Panc1 (cell line): ENCODE results near the gene SMOC2. TPM values are rescaled to one million over a fixed set of nuclear protein-coding genes. Genes with fewer than 3 reads are reported as not detected.

Experiments used
- ATAC-seq: fragments of 200-7000 bp; cut with Tn5 transposase; 2 replicates; pipeline ENCODE4 v1.9.1; 2020; ENCODE audit warnings: mild to moderate bottlenecking, moderate library complexity
- BruUV-seq: library from RNA; stranded (reverse); fragments of 400-500 nt; replicated peaks from 2 replicates; lab custom pipeline; 2021; lab: Mats Ljungman, UMichigan
- CTCF ChIA-PET: fragments of 300-600 bp; sonication (Branson Sonifier 250); formaldehyde crosslinking; loops from one replicate; lab custom pipeline; 2022; ENCODE audit warnings: antibody characterized with exemption; lab: Charles Lee
- POLR2A ChIA-PET: fragments of 300-600 bp; sonication (Branson Sonifier 250); formaldehyde crosslinking; loops from one replicate; lab custom pipeline; 2022; ENCODE audit warnings: antibody characterized with exemption; lab: Charles Lee
- DNase-seq: peaks from one replicate; pipeline ENCODE4 v3.0.0-alpha.2; 2010; ENCODE audit warnings: low read depth, low spot score
- H3K27ac ChIP-seq: 2 replicates; pipeline ENCODE4 v1.5.1; 2011; ENCODE audit warnings: mild to moderate bottlenecking, low read length, inconsistent platforms
- H3K27me3 ChIP-seq: fragments of 200-500 bp; sonication (Bioruptor generic); 2 replicates; pipeline ENCODE4 v1.6.0; 2014; ENCODE audit warnings: low read length, inconsistent platforms; ENCODE audit not compliant: control insufficient read depth, insufficient read depth
- H3K36me3 ChIP-seq: fragments of 200-500 bp; sonication (Bioruptor generic); 2 replicates; pipeline ENCODE4 v1.5.1; 2014; ENCODE audit warnings: inconsistent platforms, mild to moderate bottlenecking, low read length, moderate library complexity; ENCODE audit not compliant: control insufficient read depth, insufficient read depth
- H3K4me1 ChIP-seq: 2 replicates; pipeline ENCODE4 v1.5.1; 2011; ENCODE audit warnings: inconsistent platforms, mild to moderate bottlenecking, low read length, moderate library complexity; ENCODE audit not compliant: control insufficient read depth, insufficient read depth
- H3K4me3 ChIP-seq, 2 experiments: 2 replicates each; pipeline ENCODE4 v1.5.1; 2011 to 2012; ENCODE audit warnings: low read depth in 2 of 2, low read length in 2 of 2, mild to moderate bottlenecking in 2 of 2, inconsistent platforms in 1 of 2, moderate library complexity in 1 of 2
- H3K9me3 ChIP-seq: fragments of 200-500 bp; sonication (Bioruptor generic); 2 replicates; pipeline ENCODE4 v1.5.1; 2014; ENCODE audit warnings: low read depth, mild to moderate bottlenecking, inconsistent platforms, low read length, moderate library complexity; ENCODE audit not compliant: control insufficient read depth, insufficient read depth
- POLR2AphosphoS5 ChIP-seq: IDR thresholded peaks from 2 replicates; pipeline ENCODE4 v1.6.1; 2012; ENCODE audit warnings: mild to moderate bottlenecking, low read depth, low read length, moderate library complexity
- SIN3A ChIP-seq: IDR thresholded peaks from 2 replicates; pipeline ENCODE4 v1.6.1; 2012; ENCODE audit warnings: low read depth, mild to moderate bottlenecking, low read length, moderate library complexity, borderline replicate concordance; ENCODE audit not compliant: insufficient read depth
- TCF7L2 ChIP-seq: IDR thresholded peaks from 2 replicates; pipeline ENCODE4 v1.6.1; 2011; ENCODE audit warnings: mild to moderate bottlenecking, low read depth, low read length, inconsistent platforms
- in situ Hi-C: cut with HindIII; loops from 2 replicates; pipeline ENCODE4 v1.10.0; 2016; ENCODE audit warnings: low sequenced_read_pairs, low pct_unique_long_range_greater_than_20kb
- intact Hi-C: fragments of 100-400 bp; cut with micrococcal nuclease; formaldehyde crosslinking; loops from one replicate; pipeline ENCODE4 v1.10.0; 2022; ENCODE audit not compliant: unreplicated experiment
- total RNA-seq: library from RNA; stranded (reverse); gene quantifications from one replicate; pipeline ENCODE4 v1.2.1, GENCODE V29; 2021; ENCODE audit not compliant: unreplicated experiment
- TF ChIP-seq, protein P1 (sequence below), 2 experiments: IDR thresholded peaks; 2 replicates each; pipeline ENCODE4 v1.6.1; 2011 to 2012; ENCODE audit warnings: low read depth in 2 of 2, control low read depth in 1 of 2, low read length in 1 of 2, mild to moderate bottlenecking in 1 of 2, moderate library complexity in 1 of 2; ENCODE audit not compliant: insufficient read depth in 1 of 2
- TF ChIP-seq, protein P2 (sequence below): fragments of 450-650 bp; IDR thresholded peaks from 2 replicates; pipeline ENCODE4 v1.5.1; 2017; ENCODE audit warnings: mild to moderate bottlenecking

SMOC2 gene
- total RNA-seq, 1 experiment from 2014 or later, result 0.13 TPM

DNA sequence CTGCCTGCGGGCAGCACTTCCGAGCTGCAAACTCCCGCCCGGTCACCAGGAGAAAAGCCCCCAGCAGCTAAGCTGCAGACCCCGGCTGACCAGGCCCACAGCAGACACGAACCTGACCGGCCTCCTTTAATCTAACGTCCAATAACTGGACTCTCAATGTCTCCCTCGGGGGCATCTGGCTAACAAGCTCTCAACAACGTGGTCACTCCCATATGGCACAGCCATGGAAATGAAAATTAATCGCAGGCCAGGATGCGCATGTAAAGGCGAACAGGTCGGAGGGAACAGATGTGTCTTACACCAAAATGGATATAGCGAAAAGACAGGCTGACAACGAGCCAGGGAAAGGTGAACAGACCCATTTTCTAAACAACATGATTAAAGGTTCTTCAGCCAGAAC lies 44.4 kb upstream of the SMOC2 start:
- ATAC-seq, result no peak

DNA sequence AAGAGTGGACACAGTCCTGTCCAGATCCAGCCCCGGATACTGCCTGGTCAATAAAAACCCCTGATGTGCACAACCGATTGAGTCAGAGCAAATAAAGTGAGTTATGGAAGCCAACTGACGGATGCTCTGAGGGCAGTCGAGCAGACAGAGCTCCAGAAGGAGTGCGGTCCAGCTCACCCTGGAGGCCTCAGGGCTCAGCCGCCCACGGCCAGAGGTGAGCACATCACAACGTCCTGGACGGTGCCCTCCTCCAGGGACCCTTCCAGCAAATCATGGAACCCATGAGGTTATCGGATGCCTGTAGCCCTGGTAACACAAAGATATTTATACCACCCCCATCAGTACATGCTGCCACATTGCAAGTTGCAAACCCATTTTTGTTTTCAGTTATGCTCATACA lies 44.0 kb upstream of the SMOC2 start:
- in situ Hi-C loops (no loop called here), intact Hi-C loops (no loop called here)
- Histone ChIP-seq H3K27me3 (peaks cover 13% of the 10 kb centered on the region; the same call in 1 of the 2 replicates), H3K27ac (no peak overlapping the region), H3K4me3 (no peak overlapping the region), H3K9me3 (no peaks in the 10 kb centered on the region), H3K4me1 (no peaks in the 10 kb centered on the region), H3K36me3 (no peaks in the 10 kb centered on the region)
- BruUV-seq, result no TSS peak
- ChIA-PET POLR2A (interaction anchor here (0.6 kb wide), 1 partner anchor 392 kb away, joined by 4 read pairs; no protein-coding TSS in a partner anchor), CTCF (no interaction called here)
- ATAC-seq (no peak), DNase-seq (no peak)
- TF ChIP-seq, protein P1, sequence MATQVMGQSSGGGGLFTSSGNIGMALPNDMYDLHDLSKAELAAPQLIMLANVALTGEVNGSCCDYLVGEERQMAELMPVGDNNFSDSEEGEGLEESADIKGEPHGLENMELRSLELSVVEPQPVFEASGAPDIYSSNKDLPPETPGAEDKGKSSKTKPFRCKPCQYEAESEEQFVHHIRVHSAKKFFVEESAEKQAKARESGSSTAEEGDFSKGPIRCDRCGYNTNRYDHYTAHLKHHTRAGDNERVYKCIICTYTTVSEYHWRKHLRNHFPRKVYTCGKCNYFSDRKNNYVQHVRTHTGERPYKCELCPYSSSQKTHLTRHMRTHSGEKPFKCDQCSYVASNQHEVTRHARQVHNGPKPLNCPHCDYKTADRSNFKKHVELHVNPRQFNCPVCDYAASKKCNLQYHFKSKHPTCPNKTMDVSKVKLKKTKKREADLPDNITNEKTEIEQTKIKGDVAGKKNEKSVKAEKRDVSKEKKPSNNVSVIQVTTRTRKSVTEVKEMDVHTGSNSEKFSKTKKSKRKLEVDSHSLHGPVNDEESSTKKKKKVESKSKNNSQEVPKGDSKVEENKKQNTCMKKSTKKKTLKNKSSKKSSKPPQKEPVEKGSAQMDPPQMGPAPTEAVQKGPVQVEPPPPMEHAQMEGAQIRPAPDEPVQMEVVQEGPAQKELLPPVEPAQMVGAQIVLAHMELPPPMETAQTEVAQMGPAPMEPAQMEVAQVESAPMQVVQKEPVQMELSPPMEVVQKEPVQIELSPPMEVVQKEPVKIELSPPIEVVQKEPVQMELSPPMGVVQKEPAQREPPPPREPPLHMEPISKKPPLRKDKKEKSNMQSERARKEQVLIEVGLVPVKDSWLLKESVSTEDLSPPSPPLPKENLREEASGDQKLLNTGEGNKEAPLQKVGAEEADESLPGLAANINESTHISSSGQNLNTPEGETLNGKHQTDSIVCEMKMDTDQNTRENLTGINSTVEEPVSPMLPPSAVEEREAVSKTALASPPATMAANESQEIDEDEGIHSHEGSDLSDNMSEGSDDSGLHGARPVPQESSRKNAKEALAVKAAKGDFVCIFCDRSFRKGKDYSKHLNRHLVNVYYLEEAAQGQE (IDR thresholded peaks at IDR 0.05; ENCODE audit: insufficient read depth in 1 of 2, low read depth in 2 of 2, low read length in 1 of 2), result no peak
- TF ChIP-seq POLR2AphosphoS5, result no peak
- TF ChIP-seq, protein P2, sequence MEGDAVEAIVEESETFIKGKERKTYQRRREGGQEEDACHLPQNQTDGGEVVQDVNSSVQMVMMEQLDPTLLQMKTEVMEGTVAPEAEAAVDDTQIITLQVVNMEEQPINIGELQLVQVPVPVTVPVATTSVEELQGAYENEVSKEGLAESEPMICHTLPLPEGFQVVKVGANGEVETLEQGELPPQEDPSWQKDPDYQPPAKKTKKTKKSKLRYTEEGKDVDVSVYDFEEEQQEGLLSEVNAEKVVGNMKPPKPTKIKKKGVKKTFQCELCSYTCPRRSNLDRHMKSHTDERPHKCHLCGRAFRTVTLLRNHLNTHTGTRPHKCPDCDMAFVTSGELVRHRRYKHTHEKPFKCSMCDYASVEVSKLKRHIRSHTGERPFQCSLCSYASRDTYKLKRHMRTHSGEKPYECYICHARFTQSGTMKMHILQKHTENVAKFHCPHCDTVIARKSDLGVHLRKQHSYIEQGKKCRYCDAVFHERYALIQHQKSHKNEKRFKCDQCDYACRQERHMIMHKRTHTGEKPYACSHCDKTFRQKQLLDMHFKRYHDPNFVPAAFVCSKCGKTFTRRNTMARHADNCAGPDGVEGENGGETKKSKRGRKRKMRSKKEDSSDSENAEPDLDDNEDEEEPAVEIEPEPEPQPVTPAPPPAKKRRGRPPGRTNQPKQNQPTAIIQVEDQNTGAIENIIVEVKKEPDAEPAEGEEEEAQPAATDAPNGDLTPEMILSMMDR, result no peak
- no peak for TF ChIP-seq TCF7L2
- TF ChIP-seq SIN3A, result no peak

More for the DNA sequence above, 44.4 kb upstream of the SMOC2 start:
- peaks cover 13% of the 10 kb centered on the region; the same call in 1 of the 2 replicates for H3K27me3 ChIP-seq
- in situ Hi-C loops, result no loop called here
- H3K9me3 ChIP-seq, result no peaks in the 10 kb centered on the region
- intact Hi-C loops, result no loop called here
- POLR2A ChIA-PET, result no interaction called here
- no peak overlapping the region for H3K4me3 ChIP-seq
- no peaks in the 10 kb centered on the region for H3K36me3 ChIP-seq
- H3K4me1 ChIP-seq, result no peaks in the 10 kb centered on the region
- CTCF ChIA-PET, result no interaction called here
- BruUV-seq, result no TSS peak
- DNase-seq, result no peak
- TF ChIP-seq SIN3A (no peak), POLR2AphosphoS5 (no peak), TCF7L2 (no peak)
- TF ChIP-seq, protein P1 (IDR thresholded peaks at IDR 0.05; ENCODE audit: insufficient read depth in 1 of 2, low read depth in 2 of 2, low read length in 1 of 2), result no peak
- TF ChIP-seq, protein P2, result no peak
- no peak overlapping the region for H3K27ac ChIP-seq
